Activated naive CD4-positive, alpha-beta T cell treated with anti-CD3 and anti-CD28 coated beads, Interleukin-2, amount 10 ng/mL, durations not matched to agents 7 days and 5 days (primary cell): ENCODE results near the gene LFNG.

Experiments used
- CTCF ChIA-PET: fragments of 350-600 bp; sonication (Branson Sonifier 250); formaldehyde crosslinking; loops from one replicate; lab custom pipeline; 2021; ENCODE audit warnings: antibody characterized with exemption; lab: Charles Lee
- DNase-seq: peaks from one replicate; pipeline ENCODE4 v3.0.0-alpha.2; 2020
- H3K27ac Mint-ChIP-seq: one replicate; pipeline ENCODE4 v1.8.0; 2021; ENCODE audit warnings: mild to moderate bottlenecking, moderate library complexity, mixed read lengths
- H3K27me3 Mint-ChIP-seq: one replicate; pipeline ENCODE4 v1.8.0; 2021; ENCODE audit warnings: mild to moderate bottlenecking, mixed read lengths
- H3K36me3 Mint-ChIP-seq: one replicate; pipeline ENCODE4 v1.8.0; 2021; ENCODE audit warnings: mixed read lengths
- H3K4me1 Mint-ChIP-seq: one replicate; pipeline ENCODE4 v1.8.0; 2021; ENCODE audit warnings: mixed read lengths
- H3K4me3 Mint-ChIP-seq: one replicate; pipeline ENCODE4 v1.8.0; 2021; ENCODE audit warnings: mild to moderate bottlenecking, moderate library complexity, mixed read lengths
- H3K9me3 Mint-ChIP-seq: one replicate; pipeline ENCODE4 v1.8.0; 2021; ENCODE audit warnings: mixed read lengths

LFNG gene

GRCh38 chr7:2541291-2542010, 21.9 kb downstream of the LFNG start:
- Mint-ChIP-seq H3K9me3 (no peaks in the 10 kb centered on the region), H3K4me3 (no peak overlapping the region), H3K4me1 (no peaks in the 10 kb centered on the region), H3K27ac (no peak overlapping the region), H3K27me3 (no peaks in the 10 kb centered on the region), H3K36me3 (peaks cover 11% of the 10 kb centered on the region)
- DNase-seq: no peak
- CTCF ChIA-PET: no interaction called here

- Mint-ChIP-seq H3K4me1 (no peaks in the 10 kb centered on the region), H3K36me3 (peaks cover 15% of the 10 kb centered on the region), H3K27ac (no peak overlapping the region), H3K4me3 (no peak overlapping the region), H3K9me3 (no peaks in the 10 kb centered on the region), H3K27me3 (no peaks in the 10 kb centered on the region)
- CTCF ChIA-PET: interaction anchor here (1.4 kb wide), 1 partner anchor 59 kb away, joined by 3 read pairs; no protein-coding TSS in a partner anchor
- no peak for DNase-seq
These were observed 22.7 kb downstream of the LFNG start for GRCh38 chr7:2542011-2542915.

GRCh38 chr7:2542916-2543871, 23.6 kb downstream of the LFNG start:
- peak overlapping the region; percentile 38 for H3K27ac Mint-ChIP-seq

GRCh38 chr7:2544541-2545188, 25.1 kb downstream of the LFNG start:
- peaks cover 5% of the 10 kb centered on the region for H3K4me1 Mint-ChIP-seq
- H3K9me3 Mint-ChIP-seq: no peaks in the 10 kb centered on the region
- H3K36me3 Mint-ChIP-seq: peaks cover 20% of the 10 kb centered on the region
- H3K27ac Mint-ChIP-seq: peak overlapping the region; percentile 37
- no peak overlapping the region for H3K4me3 Mint-ChIP-seq
- CTCF ChIA-PET: no interaction called here
- no peaks in the 10 kb centered on the region for H3K27me3 Mint-ChIP-seq
- DNase-seq: no peak

More at GRCh38 chr7:2542916-2543871, 23.6 kb downstream of the LFNG start:
- Mint-ChIP-seq H3K27me3 (no peaks in the 10 kb centered on the region), H3K4me1 (no peaks in the 10 kb centered on the region), H3K36me3 (peaks cover 15% of the 10 kb centered on the region), H3K9me3 (no peaks in the 10 kb centered on the region), H3K4me3 (no peak overlapping the region)
- DNase-seq: no peak
- CTCF ChIA-PET: interaction anchor here (1.4 kb wide), 1 partner anchor 60 kb away, joined by 3 read pairs; no protein-coding TSS in a partner anchor

GRCh38 chr7:2545746-2546425, 26.3 kb downstream of the LFNG start:
- H3K9me3 Mint-ChIP-seq: no peaks in the 10 kb centered on the region
- H3K27ac Mint-ChIP-seq: no peak overlapping the region
- H3K4me1 Mint-ChIP-seq: peaks cover 10% of the 10 kb centered on the region
- DNase-seq: no peak
- no peaks in the 10 kb centered on the region for H3K27me3 Mint-ChIP-seq
- peaks cover 26% of the 10 kb centered on the region for H3K36me3 Mint-ChIP-seq
- H3K4me3 Mint-ChIP-seq: no peak overlapping the region
- CTCF ChIA-PET: no interaction called here

- CTCF ChIA-PET: interaction anchor here (0.6 kb wide), 1 partner anchor 157 kb away, joined by 3 read pairs; no protein-coding TSS in a partner anchor
- H3K4me1 Mint-ChIP-seq: peaks cover 14% of the 10 kb centered on the region
- no peak overlapping the region for H3K4me3 Mint-ChIP-seq
- no peak overlapping the region for H3K27ac Mint-ChIP-seq
- peaks cover 31% of the 10 kb centered on the region for H3K36me3 Mint-ChIP-seq
- H3K9me3 Mint-ChIP-seq: no peaks in the 10 kb centered on the region
- no peaks in the 10 kb centered on the region for H3K27me3 Mint-ChIP-seq
- no peak for DNase-seq
These were observed 27.4 kb downstream of the LFNG start for GRCh38 chr7:2546776-2547586.

GRCh38 chr7:2551418-2551817, 31.8 kb downstream of the LFNG start:
- Mint-ChIP-seq H3K4me1 (peaks cover 31% of the 10 kb centered on the region), H3K27me3 (no peaks in the 10 kb centered on the region), H3K4me3 (no peak overlapping the region), H3K9me3 (no peaks in the 10 kb centered on the region), H3K36me3 (peaks cover 33% of the 10 kb centered on the region), H3K27ac (no peak overlapping the region)
- no peak for DNase-seq
- CTCF ChIA-PET: no interaction called here

GRCh38 chr7:2553108-2553507, 33.5 kb downstream of the LFNG start:
- Mint-ChIP-seq H3K4me1 (peaks cover 40% of the 10 kb centered on the region), H3K9me3 (no peaks in the 10 kb centered on the region), H3K27ac (peak overlapping the region; percentile 68), H3K27me3 (no peaks in the 10 kb centered on the region), H3K4me3 (peak overlapping the region; percentile 87), H3K36me3 (peaks cover 28% of the 10 kb centered on the region)
- DNase-seq: peak; percentile 9
- CTCF ChIA-PET: no interaction called here

GRCh38 chr7:2553831-2554581, 34.4 kb downstream of the LFNG start:
- CTCF ChIA-PET: interaction anchor here (0.6 kb wide), 1 partner anchor 12 kb away, joined by 3 read pairs; no protein-coding TSS in a partner anchor
- no peaks in the 10 kb centered on the region for H3K9me3 Mint-ChIP-seq
- H3K27me3 Mint-ChIP-seq: no peaks in the 10 kb centered on the region
- H3K27ac Mint-ChIP-seq: peak overlapping the region; percentile 89
- H3K4me1 Mint-ChIP-seq: peaks cover 47% of the 10 kb centered on the region
- DNase-seq: peak; percentile 19
- H3K4me3 Mint-ChIP-seq: peak overlapping the region; percentile 87
- peaks cover 28% of the 10 kb centered on the region for H3K36me3 Mint-ChIP-seq

GRCh38 chr7:2554661-2555111, 35.1 kb downstream of the LFNG start:
- H3K4me1 Mint-ChIP-seq: peaks cover 43% of the 10 kb centered on the region
- DNase-seq: peak; percentile 35
- CTCF ChIA-PET: no interaction called here
- peaks cover 23% of the 10 kb centered on the region for H3K36me3 Mint-ChIP-seq
- no peaks in the 10 kb centered on the region for H3K9me3 Mint-ChIP-seq
- H3K27me3 Mint-ChIP-seq: no peaks in the 10 kb centered on the region
- peak overlapping the region; percentile 87 for H3K4me3 Mint-ChIP-seq
- H3K27ac Mint-ChIP-seq: peak overlapping the region; percentile 89

GRCh38 chr7:2555121-2556052, 35.8 kb downstream of the LFNG start, which contains the start of gene BRAT1:
TSS of gene BRAT1 (minus strand) at chr7:2555524. CDS start at chr7:2554431, 1,093 bp downstream.
- H3K36me3 Mint-ChIP-seq: peaks cover 22% of the 10 kb centered on the region
- DNase-seq: peak; percentile 98
- peaks cover 48% of the 10 kb centered on the region for H3K4me1 Mint-ChIP-seq
- CTCF ChIA-PET: no interaction called here
- peak within 1 kb of the TSS; percentile 87 for H3K4me3 Mint-ChIP-seq
- peak within 1 kb of the TSS; percentile 92 for H3K27ac Mint-ChIP-seq
- H3K27me3 Mint-ChIP-seq: no peaks in the 10 kb centered on the region
- H3K9me3 Mint-ChIP-seq: no peaks in the 10 kb centered on the region
